Measurements from ENCODE around the gene ATP1A4.

GRCh38 chr1:160189649-160190625 lies 38.5 kb downstream of the ATP1A4 start, which contains the start of gene CASQ1:
- no peak for TF ChIP-seq CTCF (conservative IDR thresholded peaks at IDR 0.05 in 1 of 2, IDR thresholded peaks at IDR 0.05 in 1 of 2; ENCODE audit: low read depth in 1 of 2, low read length in 2 of 2)
- TF ChIP-seq EZH2 (IDR thresholded peaks at IDR 0.05; ENCODE audit: low read length, missing control alignments), result no peak

All from fibroblast of lung (primary cell).